Osteocyte (in vitro differentiated cells): ENCODE results near the gene CYP4F11. TPM values are rescaled to one million over a fixed set of nuclear protein-coding genes. Genes with fewer than 3 reads are reported as not detected.

Source experiments
- DNase-seq: peaks from one replicate; pipeline ENCODE4 v3.0.0; 2021; ENCODE audit warnings: mixed read lengths; ENCODE audit not compliant: unreplicated experiment; ENCODE audit errors: extremely low spot score
- H3K27ac Mint-ChIP-seq: one replicate; pipeline ENCODE4 v1.8.0; 2021; ENCODE audit warnings: mild to moderate bottlenecking, mixed read lengths; ENCODE audit not compliant: unreplicated experiment
- H3K27me3 Mint-ChIP-seq: one replicate; pipeline ENCODE4 v1.8.0; 2021; ENCODE audit warnings: mixed read lengths; ENCODE audit not compliant: unreplicated experiment
- H3K36me3 Mint-ChIP-seq: one replicate; pipeline ENCODE4 v1.8.0; 2021; ENCODE audit warnings: mixed read lengths; ENCODE audit not compliant: unreplicated experiment
- H3K4me1 Mint-ChIP-seq: one replicate; pipeline ENCODE4 v1.8.0; 2021; ENCODE audit warnings: mixed read lengths; ENCODE audit not compliant: unreplicated experiment
- H3K4me3 Mint-ChIP-seq: one replicate; pipeline ENCODE4 v1.8.0; 2021; ENCODE audit warnings: mild to moderate bottlenecking, moderate library complexity, mixed read lengths; ENCODE audit not compliant: unreplicated experiment
- H3K9me3 Mint-ChIP-seq: one replicate; pipeline ENCODE4 v1.8.0; 2021; ENCODE audit warnings: mixed read lengths; ENCODE audit not compliant: unreplicated experiment
- total RNA-seq: library from RNA; stranded (reverse); gene quantifications from 2 replicates; pipeline ENCODE4 v1.2.1, GENCODE V29; 2021
- TF ChIP-seq, protein P1 (sequence below): fragments of 200-600 bp; sonication (generic); IDR thresholded peaks from 2 replicates; pipeline ENCODE4 v1.5.0; 2021; ENCODE audit warnings: antibody characterized with exemption, mild to moderate bottlenecking, moderate library complexity

Gene CYP4F11
- total RNA-seq, 1 donor from 2014 or later: not detected

GRCh38 chr19:15866636-15867035 is 67.7 kb downstream of the CYP4F11 start:
- Mint-ChIP-seq H3K9me3 (peaks cover 5% of the 10 kb centered on the region), H3K36me3 (no peaks in the 10 kb centered on the region), H3K4me3 (no peak overlapping the region), H3K27me3 (no peaks in the 10 kb centered on the region), H3K4me1 (no peaks in the 10 kb centered on the region), H3K27ac (no peak overlapping the region)
- TF ChIP-seq, protein P1, sequence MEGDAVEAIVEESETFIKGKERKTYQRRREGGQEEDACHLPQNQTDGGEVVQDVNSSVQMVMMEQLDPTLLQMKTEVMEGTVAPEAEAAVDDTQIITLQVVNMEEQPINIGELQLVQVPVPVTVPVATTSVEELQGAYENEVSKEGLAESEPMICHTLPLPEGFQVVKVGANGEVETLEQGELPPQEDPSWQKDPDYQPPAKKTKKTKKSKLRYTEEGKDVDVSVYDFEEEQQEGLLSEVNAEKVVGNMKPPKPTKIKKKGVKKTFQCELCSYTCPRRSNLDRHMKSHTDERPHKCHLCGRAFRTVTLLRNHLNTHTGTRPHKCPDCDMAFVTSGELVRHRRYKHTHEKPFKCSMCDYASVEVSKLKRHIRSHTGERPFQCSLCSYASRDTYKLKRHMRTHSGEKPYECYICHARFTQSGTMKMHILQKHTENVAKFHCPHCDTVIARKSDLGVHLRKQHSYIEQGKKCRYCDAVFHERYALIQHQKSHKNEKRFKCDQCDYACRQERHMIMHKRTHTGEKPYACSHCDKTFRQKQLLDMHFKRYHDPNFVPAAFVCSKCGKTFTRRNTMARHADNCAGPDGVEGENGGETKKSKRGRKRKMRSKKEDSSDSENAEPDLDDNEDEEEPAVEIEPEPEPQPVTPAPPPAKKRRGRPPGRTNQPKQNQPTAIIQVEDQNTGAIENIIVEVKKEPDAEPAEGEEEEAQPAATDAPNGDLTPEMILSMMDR: no peak
- DNase-seq: no peak

DNA sequence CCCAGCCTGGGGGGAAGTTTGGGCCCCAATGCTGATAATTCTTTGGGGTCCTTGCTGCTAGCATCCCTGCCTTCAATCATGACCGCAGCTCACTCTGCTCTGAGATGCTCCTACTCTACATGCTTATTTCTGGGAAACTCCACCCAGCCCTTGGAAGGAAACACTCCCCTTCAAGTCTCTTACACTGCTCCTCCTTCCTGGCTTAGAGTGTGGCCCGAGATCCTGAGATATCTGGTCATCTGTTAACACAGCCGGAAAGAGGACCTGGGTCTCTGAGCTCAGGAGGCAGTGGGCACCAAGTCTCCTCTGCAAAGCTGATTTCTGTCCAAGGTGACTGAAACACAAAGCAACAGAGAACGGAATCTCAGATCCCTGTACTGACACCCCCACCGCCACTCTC is 69.5 kb downstream of the CYP4F11 start:
- TF ChIP-seq, protein P1: no peak
- peaks cover 5% of the 10 kb centered on the region for H3K9me3 Mint-ChIP-seq
- H3K36me3 Mint-ChIP-seq: no peaks in the 10 kb centered on the region

GRCh38 chr19:15863272-15863671 is 71.1 kb downstream of the CYP4F11 start:
- Mint-ChIP-seq H3K27me3 (no peaks in the 10 kb centered on the region), H3K36me3 (no peaks in the 10 kb centered on the region), H3K4me3 (no peak overlapping the region), H3K4me1 (no peaks in the 10 kb centered on the region), H3K27ac (no peak overlapping the region), H3K9me3 (no peaks in the 10 kb centered on the region)
- TF ChIP-seq, protein P1: no peak
- no peak for DNase-seq

More for the DNA sequence above, 69.5 kb downstream of the CYP4F11 start:
- H3K4me3 Mint-ChIP-seq: no peak overlapping the region
- H3K4me1 Mint-ChIP-seq: no peaks in the 10 kb centered on the region
- H3K27ac Mint-ChIP-seq: no peak overlapping the region
- DNase-seq: no peak
- no peaks in the 10 kb centered on the region for H3K27me3 Mint-ChIP-seq

GRCh38 chr19:15862444-15862843 is 71.9 kb downstream of the CYP4F11 start:
- Mint-ChIP-seq H3K4me1 (no peaks in the 10 kb centered on the region), H3K4me3 (no peak overlapping the region), H3K27me3 (no peaks in the 10 kb centered on the region), H3K36me3 (no peaks in the 10 kb centered on the region), H3K27ac (no peak overlapping the region), H3K9me3 (no peaks in the 10 kb centered on the region)
- no peak for DNase-seq
- TF ChIP-seq, protein P1: no peak

Other genes starting within 250 kb of the CYP4F11 start
- not detected in 2 replicates for gene OR10H2, start 206.5 kb downstream of the CYP4F11 start, total RNA-seq
- not detected in 2 replicates for gene OR10H3, start 196.5 kb downstream of the CYP4F11 start, total RNA-seq
- not detected in 2 replicates for gene OR10H5, start 146.9 kb downstream of the CYP4F11 start, total RNA-seq
- gene OR10H1, start 118.9 kb downstream of the CYP4F11 start, total RNA-seq: not detected in 2 replicates
- not detected in 2 replicates for gene CYP4F2, start 36.5 kb downstream of the CYP4F11 start, total RNA-seq
- not detected in 2 replicates for gene OR10H4, start 14.5 kb upstream of the CYP4F11 start, total RNA-seq
- gene TPM4, start 142.0 kb upstream of the CYP4F11 start, total RNA-seq: 663 and 687 TPM in 2 replicates
- 55.9 and 61.1 TPM in 2 replicates for gene RAB8A, start 177.4 kb upstream of the CYP4F11 start, total RNA-seq
- gene HSH2D, start 209.2 kb upstream of the CYP4F11 start, total RNA-seq: not detected in 2 replicates
- gene CIB3, start 239.0 kb upstream of the CYP4F11 start, total RNA-seq: not detected in 2 replicates